ENCODE measurements around the gene GPX1. TPM values are rescaled to one million over a fixed set of nuclear protein-coding genes. Genes with fewer than 3 reads are reported as not detected.

Gene GPX1
- 712 and 893 TPM in 2 replicates for total RNA-seq

DNA sequence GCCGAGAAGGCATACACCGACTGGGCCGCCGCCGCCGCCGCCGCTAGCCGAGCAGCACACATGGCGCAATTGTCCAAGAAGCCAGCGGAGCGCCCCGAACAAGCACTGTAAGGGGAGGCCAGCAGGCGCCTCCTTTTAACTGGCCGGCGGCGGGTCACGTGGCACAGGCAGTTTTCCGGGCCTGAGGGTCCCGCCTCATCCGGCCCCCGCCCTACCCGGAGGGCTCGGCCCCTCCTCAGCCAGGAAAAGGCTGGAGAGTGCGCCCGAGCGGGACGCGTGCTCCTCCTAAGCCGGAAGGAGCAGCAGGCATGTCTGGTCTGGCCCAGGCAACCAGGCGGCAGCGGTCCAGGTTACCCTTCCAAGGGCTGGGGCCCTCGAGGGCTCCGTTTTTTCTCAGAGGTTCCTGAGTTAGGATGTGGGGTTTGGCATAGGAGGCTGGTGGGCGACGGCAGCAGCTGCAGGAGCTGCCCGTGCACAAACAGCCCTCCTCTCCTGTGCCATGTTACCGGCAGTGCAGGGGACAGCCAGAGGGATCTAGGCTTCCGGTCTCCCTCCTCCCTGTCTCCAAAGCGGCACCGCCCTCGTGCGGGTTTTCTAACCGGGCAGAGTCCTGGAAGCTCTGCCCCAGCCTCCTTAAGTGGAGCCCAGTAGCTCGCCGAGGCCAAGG lies at the start of gene GPX1:
GPX1 (minus strand) TSS at position 137 of the 667 bp plus-strand sequence; CDS start at position 62, 75 bp downstream.

DNA sequence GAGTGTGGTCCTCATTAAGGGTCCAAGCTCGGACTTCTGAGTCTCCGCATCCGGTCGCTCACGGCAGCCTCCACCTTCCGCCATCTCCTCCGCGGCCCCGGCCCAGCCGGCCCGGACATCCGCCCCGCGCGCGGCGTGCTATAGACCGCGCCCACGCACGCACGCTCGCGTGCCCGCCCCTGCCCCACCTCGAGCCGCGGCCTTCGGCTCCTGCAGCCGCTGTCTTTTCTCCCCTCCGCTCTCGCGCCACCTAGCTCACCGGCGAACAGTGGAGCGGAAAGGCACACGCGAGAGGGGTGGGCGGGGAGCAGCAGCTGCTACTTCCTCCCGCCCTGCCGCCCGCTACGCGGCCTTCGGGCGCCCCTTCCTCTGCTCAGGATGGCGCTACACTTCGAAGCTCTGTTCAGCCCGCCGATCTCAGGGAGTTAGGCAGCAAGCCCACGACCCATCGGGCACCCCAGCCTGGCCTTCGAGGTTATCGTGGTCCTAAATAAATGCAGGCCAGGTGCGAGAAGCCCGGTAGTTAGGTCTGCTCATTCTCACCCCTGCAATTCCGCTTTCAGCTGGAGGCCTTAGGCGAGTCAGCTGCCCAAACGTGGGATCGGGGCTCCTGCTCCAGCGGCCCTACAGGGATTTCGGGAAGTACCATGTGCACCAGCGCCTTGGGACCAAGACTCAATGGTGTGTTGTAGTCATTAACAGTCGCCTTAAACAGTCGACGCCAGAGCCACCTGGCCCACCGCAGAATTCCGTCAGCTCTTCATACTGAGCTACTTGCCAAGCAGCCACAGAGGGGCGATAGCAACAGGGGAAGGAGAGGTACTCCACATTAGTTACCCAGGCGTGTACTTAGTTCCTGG lies 18.0 kb downstream of the GPX1 start, which contains the start of gene USP4:
USP4 (minus strand) TSS at position 113 of the 860 bp plus-strand sequence; CDS start at position 84, 29 bp downstream.

Other genes starting within 250 kb of the GPX1 start
- 44.8 and 47.3 TPM in 2 replicates for gene USP19, start 237.5 kb downstream of the GPX1 start, total RNA-seq
- gene LAMB2, start 225.3 kb downstream of the GPX1 start, total RNA-seq: 358 and 359 TPM in 2 replicates
- gene CCDC71, start 192.0 kb downstream of the GPX1 start, total RNA-seq: 31.9 and 41.5 TPM in 2 replicates
- 13.5 and 17.7 TPM in 2 replicates for gene KLHDC8B, start 186.8 kb downstream of the GPX1 start, total RNA-seq
- 0.71 and 1.7 TPM in 2 replicates for gene C3orf62, start 81.1 kb downstream of the GPX1 start, total RNA-seq
- gene USP4, start 18.3 kb downstream of the GPX1 start, total RNA-seq: 9.8 and 9.9 TPM in 2 replicates
- 645 and 802 TPM in 2 replicates for gene RHOA, start 53.6 kb upstream of the GPX1 start, total RNA-seq
- 22.5 and 45.3 TPM in 2 replicates for gene TCTA, start 54.1 kb upstream of the GPX1 start, total RNA-seq
- gene AMT, start 64.1 kb upstream of the GPX1 start, total RNA-seq: 0.35 and 0.58 TPM in 2 replicates
- gene NICN1, start 71.0 kb upstream of the GPX1 start, total RNA-seq: 12.1 and 18.2 TPM in 2 replicates
- gene DAG1, start 111.9 kb upstream of the GPX1 start, total RNA-seq: 82.2 and 84.0 TPM in 2 replicates
- gene BSN, start 196.1 kb upstream of the GPX1 start, total RNA-seq: under 0.01 TPM in 1 of 2 replicates, not detected in the other

Data from myometrial cell (primary cell).